ENCODE data around the gene KIF3A.

The KIF3A gene

GRCh38 chr5:132770476-132771159 is 33.3 kb upstream of the KIF3A start:
- peak; percentile 57 for DNase-seq

DNA sequence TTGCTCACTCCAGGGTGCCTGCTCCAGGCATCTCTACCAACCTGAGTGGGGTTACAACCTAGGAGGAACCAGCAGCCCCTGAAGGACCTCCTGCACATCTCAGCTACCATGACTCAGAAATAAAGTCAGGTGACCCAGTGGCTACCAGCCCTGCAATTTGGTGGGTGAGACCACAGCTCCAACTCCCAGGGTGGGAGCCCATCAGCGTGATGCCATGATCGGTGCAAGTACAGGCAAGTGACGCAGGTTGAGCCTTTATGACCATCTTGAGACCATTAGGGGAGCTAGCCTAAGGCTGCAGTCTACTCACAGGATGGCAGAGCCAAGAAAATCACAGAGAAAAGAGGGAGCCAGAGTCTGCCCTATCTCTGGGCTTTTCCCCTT is 31.1 kb upstream of the KIF3A start:
- no peak for DNase-seq

- DNase-seq, result no peak
Observed at GRCh38 chr5:132767150-132767549, 29.8 kb upstream of the KIF3A start.

- no peak for DNase-seq
Observed at GRCh38 chr5:132766806-132767055, 29.4 kb upstream of the KIF3A start.

DNA sequence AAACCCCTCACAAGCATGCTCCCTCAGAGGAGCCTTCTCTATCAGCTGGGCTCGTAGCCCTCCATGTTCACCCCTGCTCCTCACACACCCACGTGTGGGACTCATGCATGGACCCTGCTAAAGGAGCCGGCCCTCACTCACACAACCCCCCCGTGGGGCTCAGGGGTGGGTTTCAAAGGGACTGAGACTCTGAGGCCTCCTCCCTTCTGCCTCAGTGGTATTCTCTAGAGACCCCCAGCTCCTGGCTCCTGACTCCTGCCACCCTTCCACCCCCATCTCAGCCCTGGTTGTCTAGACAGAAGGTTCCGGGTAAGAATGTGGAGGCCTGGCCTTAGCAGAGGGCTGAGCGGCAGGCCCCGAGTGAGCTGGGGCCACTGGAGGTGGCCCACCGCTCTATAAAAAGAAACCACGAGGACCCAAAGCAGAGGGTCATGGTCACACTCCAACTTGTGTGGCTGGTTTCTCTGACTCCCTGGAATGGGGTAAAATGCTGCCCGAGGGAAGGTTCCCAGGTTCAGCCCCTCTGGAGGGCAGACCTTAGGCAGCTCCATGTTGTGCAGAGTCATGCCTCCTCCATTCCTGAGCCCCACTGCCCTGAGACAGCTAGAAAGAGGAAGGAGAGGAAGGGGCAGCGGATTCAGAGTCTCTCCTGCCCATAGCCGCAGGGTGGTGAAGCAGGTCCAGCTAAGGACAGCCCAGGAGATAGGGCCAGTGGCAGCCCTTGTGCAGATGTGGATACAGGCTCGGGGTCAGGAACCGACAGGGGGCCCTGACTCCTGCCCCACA is 28.9 kb upstream of the KIF3A start:
- no peak for DNase-seq

- peak; percentile 53 for DNase-seq
Observed at GRCh38 chr5:132765311-132766019, 28.1 kb upstream of the KIF3A start.

GRCh38 chr5:132764671-132765238 is 27.4 kb upstream of the KIF3A start:
- no peak for DNase-seq

- no peak for DNase-seq
Observed at GRCh38 chr5:132764051-132764450, 26.7 kb upstream of the KIF3A start.

GRCh38 chr5:132763181-132764036 is 26.1 kb upstream of the KIF3A start:
- DNase-seq, result no peak

GRCh38 chr5:132762246-132763000 is 25.1 kb upstream of the KIF3A start:
- DNase-seq, result no peak

DNA sequence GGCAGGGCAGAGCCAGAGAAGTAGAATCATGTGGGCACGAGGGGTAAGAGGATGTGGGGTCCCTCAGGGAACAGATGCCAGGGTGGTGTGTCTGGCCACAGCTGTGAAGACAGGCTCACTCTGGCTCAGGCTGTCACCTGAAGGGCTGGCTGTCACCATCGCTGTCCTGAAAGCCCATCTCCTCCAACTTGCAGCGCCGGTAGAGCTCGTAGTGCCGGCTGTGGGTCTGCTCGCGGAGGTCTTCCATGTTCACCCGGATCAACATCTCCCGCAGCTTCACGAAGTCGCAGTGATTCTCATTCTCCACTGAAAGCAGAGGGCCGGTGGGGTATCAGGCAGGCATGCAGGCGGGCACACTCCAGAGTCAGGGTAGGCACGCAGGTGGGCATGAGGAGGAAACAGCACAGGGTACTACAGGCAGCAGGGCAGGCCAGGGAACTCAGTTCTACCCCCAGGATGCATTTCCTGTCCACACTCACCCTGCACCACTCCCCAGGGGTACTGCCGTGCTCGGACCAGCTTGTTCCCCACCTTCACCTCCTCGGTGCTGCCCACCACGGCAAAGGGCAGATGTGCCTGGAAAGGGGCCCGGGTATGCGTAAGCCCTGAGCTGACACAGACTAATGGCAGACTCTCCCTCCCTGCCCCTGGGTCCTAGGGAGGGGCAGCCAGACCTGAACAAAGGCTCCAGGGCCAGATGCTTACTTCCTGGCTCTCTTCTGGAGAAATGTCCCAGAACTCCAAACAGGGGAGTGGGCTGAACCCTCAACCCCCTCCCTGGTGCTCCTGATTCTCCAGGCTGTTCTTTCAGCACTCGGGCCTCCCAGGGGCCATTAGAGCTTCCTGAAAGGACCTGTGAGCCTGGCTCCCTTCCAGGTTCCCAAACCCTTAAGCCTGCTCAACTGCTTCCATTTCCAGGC is 24.2 kb upstream of the KIF3A start:
- DNase-seq, result peak; percentile 61

DNA sequence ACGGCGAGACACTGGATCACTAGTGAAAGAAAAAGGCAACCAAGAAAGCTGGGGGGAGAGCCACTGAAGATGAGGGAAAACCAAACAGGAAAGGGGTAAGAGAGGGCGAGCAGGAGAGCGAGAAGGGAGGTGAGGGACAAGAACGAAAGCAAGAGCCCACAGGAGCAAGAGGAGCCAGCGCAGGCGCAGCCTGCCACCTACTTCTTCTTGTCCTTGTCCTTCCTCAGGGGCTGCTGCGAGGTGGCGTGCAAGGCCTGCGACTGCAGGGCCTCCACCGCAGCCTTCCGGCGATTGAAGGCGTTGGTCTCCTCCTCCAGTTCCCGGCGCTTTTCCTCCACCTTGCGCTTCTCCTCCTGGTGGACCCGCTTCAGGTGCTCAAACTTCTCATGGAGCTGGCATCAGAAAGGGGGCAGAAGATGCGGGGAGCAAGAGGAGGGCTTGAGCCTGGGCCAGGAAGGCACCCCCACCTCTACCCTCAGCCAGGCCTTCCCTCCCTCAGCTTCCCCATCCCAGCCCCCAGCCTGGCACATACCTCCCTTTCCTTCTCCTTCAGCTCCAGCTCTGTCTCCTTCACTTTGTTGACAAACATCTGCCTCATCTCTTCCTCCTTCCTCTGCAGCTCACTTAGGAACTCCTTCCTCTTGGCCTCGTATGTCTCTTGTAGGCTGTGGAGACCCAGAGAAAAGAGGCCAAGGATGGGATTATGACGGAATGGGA is 23.4 kb upstream of the KIF3A start:
- peak; percentile 2 for DNase-seq

DNA sequence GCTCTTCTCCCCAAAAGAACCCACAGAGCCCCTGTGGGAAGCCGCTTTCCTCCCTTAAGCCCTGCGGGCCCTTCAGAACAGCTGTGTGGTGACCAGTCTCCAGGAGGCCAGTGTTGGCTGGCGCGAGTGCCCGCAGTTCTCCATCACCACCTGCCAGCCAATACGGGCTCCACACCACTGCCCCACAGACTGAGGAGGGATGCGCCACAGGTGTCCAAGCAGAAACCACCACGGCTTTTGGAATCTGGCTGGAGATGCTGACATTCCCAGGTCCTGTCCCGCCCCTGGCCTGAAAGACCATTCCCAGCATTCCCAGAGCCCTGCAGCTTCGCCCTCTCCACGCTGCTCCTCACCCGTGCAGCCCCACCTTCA is 22.7 kb upstream of the KIF3A start:
- DNase-seq, result peak; percentile 52

DNA sequence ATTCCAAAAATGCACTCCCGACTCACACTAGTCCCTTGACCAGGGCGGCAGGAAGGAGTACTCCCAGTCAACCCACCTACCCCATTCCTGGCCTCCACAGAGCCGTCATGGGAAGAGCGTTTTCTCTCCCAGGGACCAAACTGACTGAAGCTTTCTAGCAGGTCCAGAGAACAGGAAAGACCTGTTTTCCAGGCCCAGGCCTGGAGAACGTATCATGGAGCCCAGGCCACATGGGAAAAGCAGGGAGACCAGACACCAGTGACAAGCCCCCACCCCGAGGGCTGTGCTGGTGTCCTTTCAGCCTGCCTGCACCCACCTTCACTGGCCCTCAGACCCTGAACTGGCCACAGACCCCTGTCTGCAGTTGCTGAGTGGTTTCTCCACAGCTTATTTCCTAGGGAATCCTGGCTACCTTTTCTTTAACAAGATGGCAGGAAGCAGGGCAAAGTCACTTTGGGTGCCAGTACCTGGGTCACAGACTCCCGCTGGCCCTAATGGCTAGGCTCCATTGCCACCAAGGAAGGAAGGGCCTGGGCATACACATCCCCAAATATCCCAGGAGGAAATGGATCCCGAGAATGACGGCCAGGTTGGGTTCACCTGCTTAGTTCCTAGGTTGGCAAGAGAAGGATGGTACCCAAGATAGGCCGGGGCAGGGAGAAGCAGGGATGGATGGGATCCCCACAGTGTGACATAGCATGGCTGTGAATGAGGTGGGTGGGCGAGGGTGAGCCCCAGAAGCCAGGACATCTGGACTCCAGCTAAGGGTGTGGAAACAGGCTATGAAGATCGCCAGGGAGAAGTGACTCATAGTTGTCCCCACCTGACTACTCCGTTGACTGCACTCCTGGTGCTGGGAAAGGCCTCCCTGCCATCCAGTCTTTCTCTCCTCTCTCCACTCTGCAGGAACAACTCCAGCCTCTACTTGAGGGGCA is 22.0 kb upstream of the KIF3A start:
- DNase-seq, result peak; percentile 58

DNA sequence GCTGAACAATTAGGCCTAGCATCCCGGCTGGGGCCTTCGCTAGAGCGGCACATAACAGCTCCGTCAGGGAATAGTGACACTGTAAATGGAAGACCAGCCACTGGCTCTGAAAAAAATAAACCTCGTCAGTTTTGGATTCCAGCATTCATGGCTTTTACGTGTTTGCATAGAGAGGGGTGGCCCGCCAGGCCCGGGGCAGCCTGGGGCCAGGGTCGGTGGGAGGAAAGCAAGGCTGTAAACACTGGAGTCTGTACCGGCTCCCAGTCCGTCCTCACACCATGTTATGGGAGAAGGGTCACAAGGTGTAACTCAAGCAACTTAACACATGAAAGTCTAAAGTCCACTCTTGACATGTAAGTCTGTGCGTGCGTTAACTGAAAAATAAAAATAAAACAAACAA is 21.1 kb upstream of the KIF3A start:
- no peak for DNase-seq

- no peak for DNase-seq
Observed at GRCh38 chr5:132756542-132756941, 19.2 kb upstream of the KIF3A start.

DNA sequence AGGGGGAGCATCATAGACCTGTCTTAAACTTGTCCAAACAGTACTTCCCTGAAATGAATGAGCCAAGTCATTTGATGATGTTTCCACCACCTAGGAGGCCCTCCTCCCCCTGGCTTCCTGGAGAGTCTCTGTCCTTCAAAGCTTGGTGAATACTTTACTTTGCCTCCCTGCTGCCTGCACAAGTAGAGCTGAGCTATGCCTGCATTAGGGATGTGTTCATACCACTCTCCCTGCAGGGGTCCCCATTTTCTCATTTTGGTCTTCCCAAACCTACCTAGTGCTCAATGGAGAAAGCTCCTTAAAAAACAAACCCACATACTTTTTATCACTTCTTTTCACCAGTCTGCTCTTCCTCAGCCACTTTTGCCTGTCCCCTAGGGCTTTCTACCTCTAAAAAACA is 17.6 kb upstream of the KIF3A start:
- no peak for DNase-seq

GRCh38 chr5:132754111-132754510 is 16.8 kb upstream of the KIF3A start:
- no peak for DNase-seq

Data from activated effector memory CD4-positive, alpha-beta T cell treated with anti-CD3 and anti-CD28 coated beads, Interleukin-2, amount 50 U/mL, for 16 hours (primary cell).